Measurements from ENCODE around the gene HSPA1A. TPM values are rescaled to one million over a fixed set of nuclear protein-coding genes. Genes with fewer than 3 reads are reported as not detected.
"Not testable (repeated sequence)": the region's sequence is repeated elsewhere in the genome, so short reads cannot be mapped to it uniquely, and the experiment has no call there.

The HSPA1A gene
- total and polyA plus RNA-seq, 9 donors, result 57.3 to 94.7 (median 78.9) TPM

DNA sequence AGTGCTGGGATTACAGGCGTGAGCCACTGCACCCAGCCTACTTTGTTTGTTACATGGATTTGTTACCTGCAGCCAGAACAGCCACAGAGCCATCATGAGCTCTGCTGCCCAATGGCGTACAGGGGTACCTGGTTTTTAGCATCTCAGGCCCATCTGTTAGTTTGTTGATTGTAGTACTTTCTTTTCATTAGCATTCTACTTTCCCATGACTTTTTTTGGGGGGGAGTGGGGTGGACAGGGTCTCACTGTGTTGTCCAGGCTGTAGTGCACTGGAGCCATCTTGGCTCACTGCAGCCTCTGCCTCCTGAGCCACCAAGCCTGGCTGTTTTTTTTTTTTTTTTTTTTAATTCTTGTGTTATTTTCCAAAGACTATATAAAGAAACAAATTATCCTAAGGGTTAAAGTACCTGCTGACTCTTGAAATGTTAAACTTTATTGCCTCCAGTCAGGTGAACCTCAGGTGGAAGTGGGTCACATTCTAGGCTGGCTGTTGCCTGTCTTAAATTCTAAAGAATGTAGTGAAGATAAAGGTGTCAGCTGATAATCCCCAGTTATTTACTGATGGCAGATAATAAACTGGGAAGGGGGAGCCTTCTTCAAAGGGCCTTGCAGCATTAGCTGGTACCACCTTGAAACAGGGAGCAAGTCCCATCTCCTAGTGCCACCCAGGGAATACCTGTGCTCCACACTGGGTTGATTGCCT lies 32.1 kb downstream of the HSPA1A start:
- H3K4me1 ChIP-seq (ENCODE audit: control insufficient read depth, insufficient read depth, low read length), result no peaks in the 10 kb centered on the region
- DNase-seq, result no peak
- 54% methylated on average over 1 of the region's 2 CpGs for WGBS (ENCODE audit: insufficient coverage)
- no peaks in the 10 kb centered on the region for H3K36me3 ChIP-seq (ENCODE audit: control insufficient read depth, insufficient read depth, low read length)
- no peaks in the 10 kb centered on the region for H3K27me3 ChIP-seq (ENCODE audit: control insufficient read depth, insufficient read depth, low read length)
- H3K27ac ChIP-seq (ENCODE audit: low read length), result no peak overlapping the region
- no peaks in the 10 kb centered on the region for H3K9me3 ChIP-seq (replicated peaks; ENCODE audit: control insufficient read depth, low read depth, low read length)
- H3K4me3 ChIP-seq (ENCODE audit: low read length), result no peak overlapping the region

DNA sequence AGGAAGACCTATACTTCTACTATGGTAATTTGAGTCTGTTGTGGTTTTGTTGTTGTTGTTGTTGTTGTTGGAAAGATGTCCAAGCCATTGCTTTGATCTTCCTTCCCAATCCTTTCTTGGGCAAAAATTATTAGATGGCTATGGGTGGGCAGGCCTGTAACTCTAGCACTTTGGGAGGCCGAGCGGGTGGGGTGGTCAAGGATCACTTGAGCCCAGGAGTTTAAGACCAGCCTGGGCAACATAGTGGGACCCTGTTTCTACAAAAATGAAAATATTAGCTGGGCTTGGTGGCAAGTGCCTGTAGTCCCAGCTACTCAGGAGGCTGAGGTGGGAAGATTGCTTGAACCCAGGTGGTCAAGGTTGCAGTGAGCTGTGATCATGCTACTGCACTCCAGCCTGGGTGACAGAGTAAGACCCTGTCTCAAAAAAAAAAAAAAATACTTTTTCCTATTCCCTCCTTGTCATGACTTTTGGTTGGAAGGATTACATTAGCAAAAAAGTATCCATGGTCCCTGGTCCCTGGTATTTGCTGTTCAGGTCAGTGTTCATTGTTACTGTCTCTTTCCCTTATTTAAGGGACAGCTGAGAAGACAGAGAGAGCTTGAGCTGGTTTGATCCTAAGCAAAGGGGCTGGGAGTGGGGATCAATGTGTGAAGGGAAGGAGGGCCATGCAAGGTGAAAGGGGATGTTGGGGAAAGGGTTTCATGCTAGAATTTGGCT lies 35.6 kb downstream of the HSPA1A start:
- Histone ChIP-seq H3K9me3 (replicated peaks; ENCODE audit: control insufficient read depth, low read depth, low read length) (no peaks in the 10 kb centered on the region), H3K36me3 (ENCODE audit: control insufficient read depth, insufficient read depth, low read length) (no peaks in the 10 kb centered on the region), H3K27ac (ENCODE audit: low read length) (no peak overlapping the region), H3K4me1 (ENCODE audit: control insufficient read depth, insufficient read depth, low read length) (no peaks in the 10 kb centered on the region), H3K4me3 (ENCODE audit: low read length) (no peak overlapping the region), H3K27me3 (ENCODE audit: control insufficient read depth, insufficient read depth, low read length) (no peaks in the 10 kb centered on the region)
- no peak for DNase-seq
- WGBS (ENCODE audit: insufficient coverage), result 90% methylated on average over 2 of the region's 2 CpGs

DNA sequence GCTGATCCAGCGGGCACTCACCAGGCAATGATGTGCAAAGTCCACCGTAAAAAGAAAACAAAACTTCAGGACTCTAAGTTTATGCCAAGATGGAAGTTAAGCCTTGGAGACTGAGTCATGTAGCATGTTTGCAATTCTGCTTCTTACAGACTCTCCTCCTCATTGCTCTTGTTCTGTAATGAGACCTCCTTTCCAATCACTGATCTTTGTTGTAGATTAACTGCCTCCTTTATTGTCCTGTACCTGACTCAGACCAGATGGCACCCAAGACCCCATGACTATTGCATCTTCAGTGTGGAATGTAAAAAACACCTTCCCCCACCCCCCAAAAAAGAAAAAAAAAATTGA lies 36.1 kb downstream of the HSPA1A start:
- DNase-seq, result no peak
- 78% methylated on average over 1 of the region's 2 CpGs for WGBS (ENCODE audit: insufficient coverage)
- Histone ChIP-seq H3K9me3 (replicated peaks; ENCODE audit: control insufficient read depth, low read depth, low read length) (no peaks in the 10 kb centered on the region), H3K4me3 (ENCODE audit: low read length) (no peak overlapping the region), H3K27me3 (ENCODE audit: control insufficient read depth, insufficient read depth, low read length) (no peaks in the 10 kb centered on the region), H3K4me1 (ENCODE audit: control insufficient read depth, insufficient read depth, low read length) (no peaks in the 10 kb centered on the region), H3K36me3 (ENCODE audit: control insufficient read depth, insufficient read depth, low read length) (no peaks in the 10 kb centered on the region), H3K27ac (ENCODE audit: low read length) (no peak overlapping the region)

DNA sequence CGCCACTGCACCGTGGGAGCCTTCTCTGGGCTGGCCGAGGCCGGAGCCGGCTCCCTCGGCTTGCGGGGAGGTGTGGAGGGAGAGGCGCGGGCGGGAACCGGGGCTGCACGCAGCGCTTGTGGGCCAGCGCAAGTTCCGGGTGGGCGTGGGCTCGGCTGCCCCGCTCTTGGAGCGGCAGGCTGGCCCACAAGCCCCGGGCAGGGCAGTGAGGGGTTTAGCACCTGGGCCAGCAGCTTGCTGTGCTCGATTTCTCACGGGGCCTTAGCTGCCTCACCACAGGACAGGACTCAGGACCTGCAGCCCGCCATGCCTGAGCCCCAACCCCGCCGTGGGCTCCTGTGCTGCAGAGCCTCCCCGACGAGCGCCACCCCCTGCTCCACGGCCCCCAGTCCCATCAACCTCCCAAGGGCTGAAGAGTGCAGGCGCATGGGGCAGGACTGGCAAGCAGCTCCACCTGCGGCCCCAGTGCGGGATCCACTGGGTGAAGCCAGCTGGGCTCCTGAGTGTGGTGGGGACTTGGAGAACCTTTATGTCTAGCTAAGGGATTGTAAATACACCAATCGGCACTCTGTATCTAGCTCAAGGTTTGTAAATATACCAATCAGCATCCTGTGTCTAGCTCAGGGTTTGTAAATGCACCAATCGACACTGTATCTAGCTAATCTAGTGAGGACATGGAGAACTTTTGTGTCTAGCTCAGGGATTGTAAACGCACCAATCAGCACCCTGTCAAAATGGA lies 36.8 kb downstream of the HSPA1A start:
- not testable (repeated sequence) for H3K27me3 ChIP-seq (ENCODE audit: control insufficient read depth, insufficient read depth, low read length); H3K27ac ChIP-seq (ENCODE audit: low read length); H3K4me1 ChIP-seq (ENCODE audit: control insufficient read depth, insufficient read depth, low read length); H3K4me3 ChIP-seq (ENCODE audit: low read length); H3K9me3 ChIP-seq (replicated peaks; ENCODE audit: control insufficient read depth, low read depth, low read length); DNase-seq; H3K36me3 ChIP-seq (ENCODE audit: control insufficient read depth, insufficient read depth, low read length)
- WGBS (ENCODE audit: insufficient coverage), result 81% methylated on average over 23 of the region's 35 CpGs

DNA sequence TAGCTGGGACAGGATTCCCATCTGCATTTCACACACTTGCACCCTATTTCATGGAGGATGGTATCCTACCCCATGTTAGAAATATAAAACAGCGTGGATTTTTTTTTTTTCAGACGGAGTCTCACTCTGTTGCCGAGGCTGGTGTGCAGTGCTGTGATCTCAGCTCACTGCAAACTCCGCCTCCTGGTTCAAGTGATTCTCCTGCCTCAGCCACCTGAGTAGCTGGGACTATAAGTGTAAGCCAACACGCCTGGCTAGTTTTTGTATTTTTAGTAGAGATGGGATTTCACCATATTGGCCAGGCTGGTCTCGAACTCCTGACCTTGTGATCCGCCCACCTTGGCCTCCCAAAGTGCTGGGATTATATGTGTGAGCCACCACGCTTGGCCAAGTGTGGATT lies 42.4 kb downstream of the HSPA1A start:
- H3K36me3 ChIP-seq (ENCODE audit: control insufficient read depth, insufficient read depth, low read length), result peaks cover 34% of the 10 kb centered on the region
- WGBS (ENCODE audit: insufficient coverage), result 78% methylated on average over 8 of the region's 8 CpGs
- not testable (repeated sequence) for H3K4me3 ChIP-seq (ENCODE audit: low read length); DNase-seq; H3K27ac ChIP-seq (ENCODE audit: low read length); H3K4me1 ChIP-seq (ENCODE audit: control insufficient read depth, insufficient read depth, low read length); H3K9me3 ChIP-seq (replicated peaks; ENCODE audit: control insufficient read depth, low read depth, low read length); H3K27me3 ChIP-seq (ENCODE audit: control insufficient read depth, insufficient read depth, low read length)

DNA sequence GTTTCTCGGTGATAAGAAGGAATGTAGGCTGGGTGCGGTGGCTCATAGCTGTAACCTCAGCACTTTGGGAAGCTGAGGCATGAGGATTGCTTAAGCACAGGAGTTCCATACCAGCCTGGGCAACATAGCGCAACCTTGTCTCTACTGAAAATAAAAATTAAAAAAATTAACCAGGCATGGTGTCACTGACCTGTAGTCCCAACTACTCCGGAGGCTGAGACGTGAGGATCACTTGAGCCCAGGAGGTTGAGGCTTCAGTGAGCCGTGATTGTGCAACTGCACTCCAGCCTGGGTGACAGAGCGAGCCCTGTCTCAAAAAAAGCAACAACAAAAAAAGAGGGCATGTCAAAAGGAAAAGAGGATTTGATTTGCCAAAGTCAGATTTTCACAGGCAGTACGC lies 43.4 kb downstream of the HSPA1A start:
- Histone ChIP-seq H3K9me3 (replicated peaks; ENCODE audit: control insufficient read depth, low read depth, low read length) (no peaks in the 10 kb centered on the region), H3K4me3 (ENCODE audit: low read length) (no peak overlapping the region), H3K4me1 (ENCODE audit: control insufficient read depth, insufficient read depth, low read length) (peaks cover 12% of the 10 kb centered on the region), H3K36me3 (ENCODE audit: control insufficient read depth, insufficient read depth, low read length) (peaks cover 34% of the 10 kb centered on the region), H3K27ac (ENCODE audit: low read length) (no peak overlapping the region), H3K27me3 (ENCODE audit: control insufficient read depth, insufficient read depth, low read length) (no peaks in the 10 kb centered on the region)
- 100% methylated on average over 5 of the region's 8 CpGs for WGBS (ENCODE audit: insufficient coverage)
- no peak for DNase-seq

DNA sequence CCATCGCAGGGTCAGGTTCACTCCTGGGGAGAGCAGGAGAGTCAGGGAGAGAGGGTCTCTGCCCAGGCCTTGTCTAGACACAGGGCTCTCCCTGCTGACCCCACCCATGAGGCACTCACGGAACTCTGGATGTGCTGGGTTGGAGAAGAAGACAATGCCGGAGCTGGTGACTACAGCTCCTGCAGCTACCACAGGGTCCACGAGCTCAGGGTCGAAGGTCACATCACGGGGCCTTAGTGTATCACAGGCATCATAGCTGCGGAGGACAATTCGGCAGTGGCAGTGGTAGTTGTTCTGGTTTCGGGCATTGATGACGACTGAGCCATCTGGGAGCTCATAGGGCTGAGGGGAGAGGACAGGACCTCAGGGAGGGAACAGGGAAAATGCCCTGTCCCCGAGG lies 44.6 kb downstream of the HSPA1A start:
- no peaks in the 10 kb centered on the region for H3K27me3 ChIP-seq (ENCODE audit: control insufficient read depth, insufficient read depth, low read length)
- H3K4me3 ChIP-seq (ENCODE audit: low read length), result no peak overlapping the region
- H3K9me3 ChIP-seq (replicated peaks; ENCODE audit: control insufficient read depth, low read depth, low read length), result no peaks in the 10 kb centered on the region
- DNase-seq, result no peak
- H3K4me1 ChIP-seq (ENCODE audit: control insufficient read depth, insufficient read depth, low read length), result peaks cover 18% of the 10 kb centered on the region
- WGBS (ENCODE audit: insufficient coverage), result 89% methylated on average over 11 of the region's 11 CpGs
- H3K36me3 ChIP-seq (ENCODE audit: control insufficient read depth, insufficient read depth, low read length), result peaks cover 34% of the 10 kb centered on the region
- H3K27ac ChIP-seq (ENCODE audit: low read length), result no peak overlapping the region

DNA sequence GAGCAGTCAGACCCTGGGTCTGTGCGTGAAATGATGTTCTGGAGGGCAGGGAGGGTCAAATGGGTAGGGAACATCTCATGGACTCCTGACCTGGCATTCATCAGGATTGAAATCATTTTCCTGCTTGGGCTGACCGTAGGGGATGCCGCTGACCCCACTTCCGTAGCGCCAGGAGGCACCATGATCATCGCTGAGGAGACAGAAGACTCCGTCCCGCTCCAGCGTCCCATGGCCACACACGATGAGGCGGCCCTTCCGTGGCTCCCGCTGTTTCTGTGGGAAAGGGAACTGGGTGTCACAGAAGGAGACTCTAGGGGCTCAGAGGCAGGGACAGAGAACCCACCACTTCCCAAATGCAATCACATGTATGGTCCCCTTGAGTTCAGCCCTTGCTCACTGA lies 45.0 kb downstream of the HSPA1A start:
- 94% methylated on average over 5 of the region's 13 CpGs for WGBS (ENCODE audit: insufficient coverage)

DNA sequence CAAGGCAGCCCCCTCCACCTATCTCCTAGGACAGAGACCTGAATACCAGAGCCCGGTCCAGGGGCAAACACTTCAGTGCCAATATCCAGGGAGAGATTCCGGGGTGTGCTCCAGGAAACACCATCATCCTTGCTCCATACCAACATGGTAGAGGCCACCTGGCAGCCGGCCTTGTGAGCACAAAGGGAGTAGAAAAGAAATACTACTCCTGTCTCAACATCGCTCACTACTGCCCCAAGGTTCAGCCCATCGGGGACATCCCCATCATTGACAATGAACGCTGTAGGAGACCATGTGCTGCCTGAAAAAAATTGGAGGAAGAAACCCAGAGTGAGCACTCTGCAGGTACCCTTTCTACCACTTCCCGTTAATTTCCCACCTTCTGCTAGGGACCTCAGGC lies 45.8 kb downstream of the HSPA1A start:
- no peaks in the 10 kb centered on the region for H3K27me3 ChIP-seq (ENCODE audit: control insufficient read depth, insufficient read depth, low read length)
- no peak overlapping the region for H3K4me3 ChIP-seq (ENCODE audit: low read length)
- no peak for DNase-seq
- H3K36me3 ChIP-seq (ENCODE audit: control insufficient read depth, insufficient read depth, low read length), result peaks cover 34% of the 10 kb centered on the region
- H3K9me3 ChIP-seq (replicated peaks; ENCODE audit: control insufficient read depth, low read depth, low read length), result no peaks in the 10 kb centered on the region
- no peak overlapping the region for H3K27ac ChIP-seq (ENCODE audit: low read length)
- 100% methylated on average over 1 of the region's 7 CpGs for whole genome bisulfite sequencing (ENCODE audit: insufficient coverage)
- peaks cover 18% of the 10 kb centered on the region for H3K4me1 ChIP-seq (ENCODE audit: control insufficient read depth, insufficient read depth, low read length)

More for the DNA sequence above, 45.0 kb downstream of the HSPA1A start:
- Histone ChIP-seq H3K4me3 (ENCODE audit: low read length) (no peak overlapping the region), H3K36me3 (ENCODE audit: control insufficient read depth, insufficient read depth, low read length) (peaks cover 34% of the 10 kb centered on the region), H3K27me3 (ENCODE audit: control insufficient read depth, insufficient read depth, low read length) (no peaks in the 10 kb centered on the region), H3K27ac (ENCODE audit: low read length) (no peak overlapping the region), H3K4me1 (ENCODE audit: control insufficient read depth, insufficient read depth, low read length) (peaks cover 18% of the 10 kb centered on the region), H3K9me3 (replicated peaks; ENCODE audit: control insufficient read depth, low read depth, low read length) (no peaks in the 10 kb centered on the region)
- no peak for DNase-seq

DNA sequence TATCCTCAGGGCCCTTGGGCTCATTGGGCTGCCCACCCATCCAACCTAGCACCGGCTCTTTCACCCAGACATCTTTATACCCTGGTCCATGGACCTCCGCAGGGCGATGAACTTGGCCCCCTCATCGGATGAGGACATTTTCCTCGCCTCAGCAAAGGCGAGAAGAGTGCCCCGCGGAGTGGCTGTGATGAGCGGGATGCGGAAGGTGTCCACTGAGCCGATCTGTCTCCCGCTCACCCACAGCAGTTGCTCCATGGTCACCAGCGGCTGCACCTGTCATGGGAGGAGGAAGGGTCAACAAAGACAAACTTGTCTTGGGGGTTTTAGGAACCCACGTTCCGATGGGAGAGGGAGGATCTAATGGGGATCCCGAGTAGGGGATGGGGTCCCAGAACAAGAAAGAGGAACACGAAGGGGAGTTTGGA lies 46.6 kb downstream of the HSPA1A start:
- H3K4me3 ChIP-seq (ENCODE audit: low read length), result peak overlapping the region; percentile 89
- H3K27ac ChIP-seq (ENCODE audit: low read length), result peak overlapping the region; percentile 89
- no peaks in the 10 kb centered on the region for H3K27me3 ChIP-seq (ENCODE audit: control insufficient read depth, insufficient read depth, low read length)
- no peak for DNase-seq
- peaks cover 31% of the 10 kb centered on the region for H3K36me3 ChIP-seq (ENCODE audit: control insufficient read depth, insufficient read depth, low read length)
- 48% methylated on average over 15 of the region's 17 CpGs for WGBS (ENCODE audit: insufficient coverage)
- no peaks in the 10 kb centered on the region for H3K9me3 ChIP-seq (replicated peaks; ENCODE audit: control insufficient read depth, low read depth, low read length)
- peaks cover 18% of the 10 kb centered on the region for H3K4me1 ChIP-seq (ENCODE audit: control insufficient read depth, insufficient read depth, low read length)

Measured in muscle of leg (tissue), 11 donors.